ENCODE results near the gene TMC6.

DNA sequence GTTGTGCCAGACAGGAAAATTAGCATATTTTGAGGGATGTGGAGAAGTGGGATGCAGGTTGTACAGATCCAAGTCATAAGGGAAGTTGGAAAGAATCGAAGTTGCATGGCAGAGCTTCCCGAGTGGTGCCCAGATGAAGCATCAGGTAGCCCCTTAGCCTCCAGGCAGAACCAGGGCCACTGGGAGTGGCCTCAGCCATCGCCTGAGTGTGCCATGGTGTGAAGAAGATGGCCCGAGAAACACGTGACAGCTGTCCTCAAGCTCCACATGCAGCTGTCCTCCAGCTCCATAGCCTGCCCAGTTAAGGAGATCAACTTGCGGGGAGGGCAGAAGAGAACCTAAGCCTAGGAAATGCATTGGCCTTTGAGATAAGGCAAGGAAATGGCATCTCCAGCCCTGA lies 33.5 kb downstream of the TMC6 start:
- TF ChIP-seq POLR2A (IDR thresholded peaks at IDR 0.05; ENCODE audit: low read depth) = no peak
- TF ChIP-seq EP300 (IDR thresholded peaks at IDR 0.05) = no peak
- TF ChIP-seq, protein P1, sequence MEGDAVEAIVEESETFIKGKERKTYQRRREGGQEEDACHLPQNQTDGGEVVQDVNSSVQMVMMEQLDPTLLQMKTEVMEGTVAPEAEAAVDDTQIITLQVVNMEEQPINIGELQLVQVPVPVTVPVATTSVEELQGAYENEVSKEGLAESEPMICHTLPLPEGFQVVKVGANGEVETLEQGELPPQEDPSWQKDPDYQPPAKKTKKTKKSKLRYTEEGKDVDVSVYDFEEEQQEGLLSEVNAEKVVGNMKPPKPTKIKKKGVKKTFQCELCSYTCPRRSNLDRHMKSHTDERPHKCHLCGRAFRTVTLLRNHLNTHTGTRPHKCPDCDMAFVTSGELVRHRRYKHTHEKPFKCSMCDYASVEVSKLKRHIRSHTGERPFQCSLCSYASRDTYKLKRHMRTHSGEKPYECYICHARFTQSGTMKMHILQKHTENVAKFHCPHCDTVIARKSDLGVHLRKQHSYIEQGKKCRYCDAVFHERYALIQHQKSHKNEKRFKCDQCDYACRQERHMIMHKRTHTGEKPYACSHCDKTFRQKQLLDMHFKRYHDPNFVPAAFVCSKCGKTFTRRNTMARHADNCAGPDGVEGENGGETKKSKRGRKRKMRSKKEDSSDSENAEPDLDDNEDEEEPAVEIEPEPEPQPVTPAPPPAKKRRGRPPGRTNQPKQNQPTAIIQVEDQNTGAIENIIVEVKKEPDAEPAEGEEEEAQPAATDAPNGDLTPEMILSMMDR (IDR thresholded peaks at IDR 0.05) = no peak
- TF ChIP-seq POLR2AphosphoS5 (IDR thresholded peaks at IDR 0.05) = no peak

All from esophagus muscularis mucosa (tissue), 4 donors.